Natural killer cell treated with Interleukin-12 subunit alpha and Interleukin-12 subunit beta and Interleukin-15 and Interleukin-18, amount 100 ng/mL, for 72 hours (primary cell): ENCODE results near the gene VPS51. TPM values are rescaled to one million over a fixed set of nuclear protein-coding genes. Genes with fewer than 3 reads are reported as not detected.

Experiments used
- ATAC-seq, 2 donors: fragments of 150-1000 bp; cut with Tn5 transposase in 1 of 2; sonication (Bioruptor Pico), chemical (Tn5 transposase) in 1 of 2; 2 replicates each; pipeline ENCODE4 v1.10.0; 2021
- DNase-seq: peaks from one replicate; pipeline ENCODE4 v3.0.0; 2022; ENCODE audit warnings: low spot score
- H3K27ac Mint-ChIP-seq, 2 donors: 1 replicate in 1 of 2; 2 replicates in 1 of 2; pipeline ENCODE4 v1.8.0; 2022; ENCODE audit warnings: mixed read lengths in 2 of 2, mild to moderate bottlenecking in 1 of 2, moderate library complexity in 1 of 2
- H3K27me3 Mint-ChIP-seq, 2 donors: 1 replicate in 1 of 2; 2 replicates in 1 of 2; pipeline ENCODE4 v1.8.0; 2022; ENCODE audit warnings: mixed read lengths in 2 of 2
- H3K36me3 Mint-ChIP-seq: one replicate; pipeline ENCODE4 v1.8.0; 2022; ENCODE audit warnings: mixed read lengths
- H3K4me1 Mint-ChIP-seq, 2 donors: 1 replicate in 1 of 2; 2 replicates in 1 of 2; pipeline ENCODE4 v1.8.0; 2022; ENCODE audit warnings: low read depth in 2 of 2, mixed read lengths in 2 of 2, mild to moderate bottlenecking in 1 of 2
- H3K4me3 Mint-ChIP-seq: one replicate; pipeline ENCODE4 v1.8.0; 2022; ENCODE audit warnings: mixed read lengths
- H3K9me3 Mint-ChIP-seq: 2 replicates; pipeline ENCODE4 v1.8.0; 2022; ENCODE audit warnings: mixed read lengths
- total RNA-seq, 2 donors: library from RNA; stranded (reverse); gene quantifications; one replicate each; pipeline ENCODE4 v1.2.3, GENCODE V29; 2022

VPS51 gene
- 100 to 1,000 TPM; 132 to 149 TPM for total RNA-seq

- Mint-ChIP-seq H3K27me3 (no peaks in the 10 kb centered on the region), H3K36me3 (no peaks in the 10 kb centered on the region), H3K4me3 (peak within 1 kb of the TSS; percentile 88), H3K27ac (peak within 1 kb of the TSS; percentile 85 to 92), H3K4me1 (peaks cover 12 to 16% of the 10 kb centered on the region in 2 donors), H3K9me3 (no peaks in the 10 kb centered on the region)
- peak; percentile 97 to 98 for ATAC-seq
- DNase-seq = peak; percentile 88
Observed at GRCh38 chr11:65095974-65096806, at the start of gene VPS51. VPS51 (plus strand) TSS chr11:65096214; CDS start chr11:65096251, 37 bp downstream.

- no peaks in the 10 kb centered on the region for H3K9me3 Mint-ChIP-seq
- peaks cover 7 to 11% of the 10 kb centered on the region in 2 donors for H3K4me1 Mint-ChIP-seq
- H3K4me3 Mint-ChIP-seq = peak overlapping the region; percentile 91
- peak overlapping the region; percentile 66 to 86 for H3K27ac Mint-ChIP-seq
- peak; percentile 75 to 83 for ATAC-seq
- no peak for DNase-seq
- H3K27me3 Mint-ChIP-seq = no peaks in the 10 kb centered on the region
- no peaks in the 10 kb centered on the region for H3K36me3 Mint-ChIP-seq
Observed at GRCh38 chr11:65047581-65048422, 48.2 kb upstream of the VPS51 start.

GRCh38 chr11:65051398-65051858 lies 44.6 kb upstream of the VPS51 start:
- Mint-ChIP-seq H3K4me3 (no peak overlapping the region), H3K9me3 (no peaks in the 10 kb centered on the region), H3K27me3 (peaks cover 0 to 8% of the 10 kb centered on the region in 2 donors), H3K4me1 (peaks cover 7 to 16% of the 10 kb centered on the region in 2 donors), H3K27ac (no peak overlapping the region), H3K36me3 (no peaks in the 10 kb centered on the region)
- no peak for ATAC-seq
- DNase-seq = no peak

- peaks cover 0 to 8% of the 10 kb centered on the region in 2 donors for H3K27me3 Mint-ChIP-seq
- no peaks in the 10 kb centered on the region for H3K36me3 Mint-ChIP-seq
- no peak for DNase-seq
- peak overlapping the region in 1 of 2 donors; percentile 85 for H3K27ac Mint-ChIP-seq
- H3K4me3 Mint-ChIP-seq = no peak overlapping the region
- H3K4me1 Mint-ChIP-seq = peaks cover 0 to 6% of the 10 kb centered on the region in 2 donors
- ATAC-seq = no peak
- H3K9me3 Mint-ChIP-seq = no peaks in the 10 kb centered on the region
Observed at GRCh38 chr11:65053827-65054508, 42.0 kb upstream of the VPS51 start.

GRCh38 chr11:65055538-65055937 lies 40.5 kb upstream of the VPS51 start:
- peaks cover 0 to 6% of the 10 kb centered on the region in 2 donors for H3K4me1 Mint-ChIP-seq
- no peak overlapping the region for H3K27ac Mint-ChIP-seq
- no peaks in the 10 kb centered on the region for H3K36me3 Mint-ChIP-seq
- H3K4me3 Mint-ChIP-seq = no peak overlapping the region
- H3K27me3 Mint-ChIP-seq = peaks cover 0 to 8% of the 10 kb centered on the region in 2 donors
- H3K9me3 Mint-ChIP-seq = no peaks in the 10 kb centered on the region
- no peak for ATAC-seq
- DNase-seq = no peak

- ATAC-seq = no peak
- Mint-ChIP-seq H3K27ac (no peak overlapping the region), H3K4me1 (peaks cover 0 to 6% of the 10 kb centered on the region in 2 donors), H3K9me3 (no peaks in the 10 kb centered on the region), H3K4me3 (no peak overlapping the region), H3K36me3 (no peaks in the 10 kb centered on the region), H3K27me3 (peaks cover 0 to 11% of the 10 kb centered on the region in 2 donors)
- DNase-seq = no peak
Observed at GRCh38 chr11:65056999-65057398, 39.0 kb upstream of the VPS51 start.

GRCh38 chr11:65057526-65057925 lies 38.5 kb upstream of the VPS51 start:
- H3K36me3 Mint-ChIP-seq = no peaks in the 10 kb centered on the region
- ATAC-seq (peak in 1 of 2 donors; percentile 21), DNase-seq (no peak)
- no peak overlapping the region for H3K4me3 Mint-ChIP-seq
- H3K9me3 Mint-ChIP-seq = no peaks in the 10 kb centered on the region
- peaks cover 0 to 15% of the 10 kb centered on the region in 2 donors for H3K27me3 Mint-ChIP-seq
- H3K27ac Mint-ChIP-seq = no peak overlapping the region
- peaks cover 0 to 6% of the 10 kb centered on the region in 2 donors for H3K4me1 Mint-ChIP-seq

GRCh38 chr11:65058012-65058411 lies 38.0 kb upstream of the VPS51 start:
- Mint-ChIP-seq H3K4me1 (peaks cover 0 to 6% of the 10 kb centered on the region in 2 donors), H3K36me3 (no peaks in the 10 kb centered on the region), H3K4me3 (no peak overlapping the region), H3K9me3 (no peaks in the 10 kb centered on the region), H3K27me3 (peaks cover 0 to 15% of the 10 kb centered on the region in 2 donors), H3K27ac (no peak overlapping the region)
- DNase-seq = no peak
- no peak for ATAC-seq

- no peak within 1 kb of the TSS for H3K27ac Mint-ChIP-seq
- no peaks in the 10 kb centered on the region for H3K9me3 Mint-ChIP-seq
- H3K36me3 Mint-ChIP-seq = no peaks in the 10 kb centered on the region
- H3K4me1 Mint-ChIP-seq = peaks cover 0 to 6% of the 10 kb centered on the region in 2 donors
- ATAC-seq (peak in 1 of 2 donors; percentile 21), DNase-seq (no peak)
- H3K4me3 Mint-ChIP-seq = no peak within 1 kb of the TSS
- peaks cover 0 to 15% of the 10 kb centered on the region in 2 donors for H3K27me3 Mint-ChIP-seq
Observed at GRCh38 chr11:65058419-65059054, 37.5 kb upstream of the VPS51 start, which contains the start of gene NAALADL1. NAALADL1 (minus strand) TSS chr11:65058553; CDS start chr11:65058521, 32 bp downstream.

GRCh38 chr11:65059523-65059922 lies 36.5 kb upstream of the VPS51 start:
- DNase-seq = no peak
- Mint-ChIP-seq H3K36me3 (no peaks in the 10 kb centered on the region), H3K27ac (no peak overlapping the region), H3K4me1 (no peaks in the 10 kb centered on the region), H3K27me3 (peaks cover 0 to 9% of the 10 kb centered on the region in 2 donors), H3K9me3 (no peaks in the 10 kb centered on the region), H3K4me3 (no peak overlapping the region)
- ATAC-seq = no peak

- H3K9me3 Mint-ChIP-seq = no peaks in the 10 kb centered on the region
- peaks cover 0 to 9% of the 10 kb centered on the region in 2 donors for H3K27me3 Mint-ChIP-seq
- H3K4me1 Mint-ChIP-seq = no peaks in the 10 kb centered on the region
- no peak overlapping the region for H3K4me3 Mint-ChIP-seq
- no peaks in the 10 kb centered on the region for H3K36me3 Mint-ChIP-seq
- ATAC-seq (no peak), DNase-seq (no peak)
- H3K27ac Mint-ChIP-seq = no peak overlapping the region
Observed at GRCh38 chr11:65059959-65060824, 35.8 kb upstream of the VPS51 start.

GRCh38 chr11:65060913-65061408 lies 35.1 kb upstream of the VPS51 start:
- ATAC-seq (no peak), DNase-seq (no peak)

More at GRCh38 chr11:65060913-65061408, 35.1 kb upstream of the VPS51 start:
- no peak overlapping the region for H3K4me3 Mint-ChIP-seq
- H3K27me3 Mint-ChIP-seq = peaks cover 0 to 7% of the 10 kb centered on the region in 2 donors
- H3K4me1 Mint-ChIP-seq = no peaks in the 10 kb centered on the region
- H3K27ac Mint-ChIP-seq = no peak overlapping the region
- H3K36me3 Mint-ChIP-seq = no peaks in the 10 kb centered on the region
- no peaks in the 10 kb centered on the region for H3K9me3 Mint-ChIP-seq
